ENCODE data around the gene SEMA3F. TPM values are rescaled to one million over a fixed set of nuclear protein-coding genes. Genes with fewer than 3 reads are reported as not detected.
A peak's percentile ranks its signal among the peaks of the same experiment; 100 is the strongest.

SEMA3F gene
- total RNA-seq, 2 donors from 2014 or later, result 44.8 to 63.2 TPM

- H3K9me3 ChIP-seq (ENCODE audit: control insufficient read depth, low read length), result no peaks in the 10 kb centered on the region
- H3K27me3 ChIP-seq (ENCODE audit: control insufficient read depth, insufficient read depth, low read length, poor library complexity, severe bottlenecking), result no peaks in the 10 kb centered on the region
- no peaks in the 10 kb centered on the region for H3K27me3 Mint-ChIP-seq (ENCODE audit: insufficient read depth)
- H3K4me1 Mint-ChIP-seq, result no peaks in the 10 kb centered on the region
- no peaks in the 10 kb centered on the region for H3K4me1 ChIP-seq (ENCODE audit: control insufficient read depth, insufficient read depth, low read length)
- no peak overlapping the region for H3K4me3 Mint-ChIP-seq
- H3K9ac ChIP-seq (ENCODE audit: extremely low read depth, low read length, poor library complexity, severe bottlenecking), result no peak overlapping the region
- no peak overlapping the region for H3K4me3 ChIP-seq (ENCODE audit: low read length)
- H3K9me3 Mint-ChIP-seq, result no peaks in the 10 kb centered on the region
- H3K36me3 Mint-ChIP-seq (ENCODE audit: low read depth), result peaks cover 67% of the 10 kb centered on the region
- no peak for DNase-seq
- 95 to 97% methylated on average over 7 to 8 of the region's 8 CpGs for WGBS, 2 experiments (ENCODE audit: insufficient coverage in 1 of 2, insufficient read length in 1 of 2)
- H3K36me3 ChIP-seq (ENCODE audit: control insufficient read depth, insufficient read depth, low read length), result peaks cover 85% of the 10 kb centered on the region
- no peak overlapping the region for H3K27ac ChIP-seq (ENCODE audit: low read depth, low read length)
- H3K27ac Mint-ChIP-seq, result no peak overlapping the region
- TF ChIP-seq, protein P1, sequence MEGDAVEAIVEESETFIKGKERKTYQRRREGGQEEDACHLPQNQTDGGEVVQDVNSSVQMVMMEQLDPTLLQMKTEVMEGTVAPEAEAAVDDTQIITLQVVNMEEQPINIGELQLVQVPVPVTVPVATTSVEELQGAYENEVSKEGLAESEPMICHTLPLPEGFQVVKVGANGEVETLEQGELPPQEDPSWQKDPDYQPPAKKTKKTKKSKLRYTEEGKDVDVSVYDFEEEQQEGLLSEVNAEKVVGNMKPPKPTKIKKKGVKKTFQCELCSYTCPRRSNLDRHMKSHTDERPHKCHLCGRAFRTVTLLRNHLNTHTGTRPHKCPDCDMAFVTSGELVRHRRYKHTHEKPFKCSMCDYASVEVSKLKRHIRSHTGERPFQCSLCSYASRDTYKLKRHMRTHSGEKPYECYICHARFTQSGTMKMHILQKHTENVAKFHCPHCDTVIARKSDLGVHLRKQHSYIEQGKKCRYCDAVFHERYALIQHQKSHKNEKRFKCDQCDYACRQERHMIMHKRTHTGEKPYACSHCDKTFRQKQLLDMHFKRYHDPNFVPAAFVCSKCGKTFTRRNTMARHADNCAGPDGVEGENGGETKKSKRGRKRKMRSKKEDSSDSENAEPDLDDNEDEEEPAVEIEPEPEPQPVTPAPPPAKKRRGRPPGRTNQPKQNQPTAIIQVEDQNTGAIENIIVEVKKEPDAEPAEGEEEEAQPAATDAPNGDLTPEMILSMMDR (conservative IDR thresholded peaks at IDR 0.05), result no peak
Measured at GRCh38 chr3:50117120-50117519, 38.0 kb upstream of the SEMA3F start.

GRCh38 chr3:50118237-50118636 lies 36.9 kb upstream of the SEMA3F start:
- H3K4me1 Mint-ChIP-seq, result no peaks in the 10 kb centered on the region
- no peaks in the 10 kb centered on the region for H3K4me1 ChIP-seq (ENCODE audit: control insufficient read depth, insufficient read depth, low read length)
- H3K4me3 ChIP-seq (ENCODE audit: low read length), result no peak overlapping the region
- H3K27me3 Mint-ChIP-seq (ENCODE audit: insufficient read depth), result no peaks in the 10 kb centered on the region
- peaks cover 59% of the 10 kb centered on the region for H3K36me3 Mint-ChIP-seq (ENCODE audit: low read depth)
- no peak overlapping the region for H3K27ac Mint-ChIP-seq
- TF ChIP-seq, protein P1 (conservative IDR thresholded peaks at IDR 0.05), result no peak
- H3K9ac ChIP-seq (ENCODE audit: extremely low read depth, low read length, poor library complexity, severe bottlenecking), result no peak overlapping the region
- H3K36me3 ChIP-seq (ENCODE audit: control insufficient read depth, insufficient read depth, low read length), result peaks cover 74% of the 10 kb centered on the region
- WGBS, 2 experiments (ENCODE audit: insufficient coverage in 1 of 2, insufficient read length in 1 of 2), result 93 to 98% methylated on average over 6 to 10 of the region's 10 CpGs
- no peak overlapping the region for H3K27ac ChIP-seq (ENCODE audit: low read depth, low read length)
- H3K27me3 ChIP-seq (ENCODE audit: control insufficient read depth, insufficient read depth, low read length, poor library complexity, severe bottlenecking), result no peaks in the 10 kb centered on the region
- H3K4me3 Mint-ChIP-seq, result no peak overlapping the region
- DNase-seq, result no peak
- no peaks in the 10 kb centered on the region for H3K9me3 ChIP-seq (ENCODE audit: control insufficient read depth, low read length)
- H3K9me3 Mint-ChIP-seq, result no peaks in the 10 kb centered on the region

DNA sequence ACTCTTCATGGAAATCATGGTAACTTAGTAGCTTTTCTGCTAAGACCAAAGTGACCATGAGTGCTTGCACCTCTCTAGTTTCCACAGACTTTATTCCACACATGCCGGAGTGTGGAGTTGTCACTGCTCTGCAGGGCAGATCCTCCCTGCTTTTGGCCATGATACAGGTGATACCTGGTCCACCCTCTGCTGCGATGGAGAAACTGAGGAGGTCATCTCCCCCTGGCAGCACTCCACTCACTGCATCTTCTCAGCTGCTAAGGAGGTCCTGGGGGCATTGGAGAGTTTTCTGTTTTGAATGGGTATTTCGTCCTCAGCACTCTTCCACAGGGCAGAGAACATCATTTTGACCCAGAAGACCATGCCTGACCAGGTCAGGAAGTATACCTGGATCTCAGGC lies 35.3 kb upstream of the SEMA3F start:
- TF ChIP-seq, protein P1 (conservative IDR thresholded peaks at IDR 0.05), result no peak
- Mint-ChIP-seq H3K27ac (no peak overlapping the region), H3K4me1 (peaks cover 8% of the 10 kb centered on the region), H3K9me3 (no peaks in the 10 kb centered on the region), H3K4me3 (no peak overlapping the region), H3K27me3 (ENCODE audit: insufficient read depth) (no peaks in the 10 kb centered on the region), H3K36me3 (ENCODE audit: low read depth) (peaks cover 44% of the 10 kb centered on the region)
- Histone ChIP-seq H3K27ac (ENCODE audit: low read depth, low read length) (peak overlapping the region; percentile 8), H3K27me3 (ENCODE audit: control insufficient read depth, insufficient read depth, low read length, poor library complexity, severe bottlenecking) (no peaks in the 10 kb centered on the region), H3K9me3 (ENCODE audit: control insufficient read depth, low read length) (no peaks in the 10 kb centered on the region), H3K9ac (ENCODE audit: extremely low read depth, low read length, poor library complexity, severe bottlenecking) (no peak overlapping the region), H3K36me3 (ENCODE audit: control insufficient read depth, insufficient read depth, low read length) (peaks cover 58% of the 10 kb centered on the region), H3K4me1 (ENCODE audit: control insufficient read depth, insufficient read depth, low read length) (peaks cover 5% of the 10 kb centered on the region), H3K4me3 (ENCODE audit: low read length) (no peak overlapping the region)
- WGBS, 2 experiments (ENCODE audit: insufficient coverage in 1 of 2, insufficient read length in 1 of 2), result 97% methylated on average over 2 to 3 of the region's 3 CpGs
- no peak for DNase-seq
